Daoy (cell line): ENCODE results near the gene MYOZ3. TPM values are rescaled to one million over a fixed set of nuclear protein-coding genes. Genes with fewer than 3 reads are reported as not detected.
A peak's percentile ranks its signal among the peaks of the same experiment; 100 is the strongest.

Experiments used
- DNase-seq: peaks from one replicate; pipeline ENCODE4 v3.0.0-alpha.2; 2015; ENCODE audit warnings: low read depth
- total RNA-seq: library from RNA; depleted of rRNA; stranded (reverse); fragments of >200 nt; shearing (Covaris generic); gene quantifications from 2 replicates; pipeline ENCODE4 v1.2.3, GENCODE V29; 2014

The MYOZ3 gene
- total RNA-seq, 1 experiment from 2014 or later, result not detected

DNA sequence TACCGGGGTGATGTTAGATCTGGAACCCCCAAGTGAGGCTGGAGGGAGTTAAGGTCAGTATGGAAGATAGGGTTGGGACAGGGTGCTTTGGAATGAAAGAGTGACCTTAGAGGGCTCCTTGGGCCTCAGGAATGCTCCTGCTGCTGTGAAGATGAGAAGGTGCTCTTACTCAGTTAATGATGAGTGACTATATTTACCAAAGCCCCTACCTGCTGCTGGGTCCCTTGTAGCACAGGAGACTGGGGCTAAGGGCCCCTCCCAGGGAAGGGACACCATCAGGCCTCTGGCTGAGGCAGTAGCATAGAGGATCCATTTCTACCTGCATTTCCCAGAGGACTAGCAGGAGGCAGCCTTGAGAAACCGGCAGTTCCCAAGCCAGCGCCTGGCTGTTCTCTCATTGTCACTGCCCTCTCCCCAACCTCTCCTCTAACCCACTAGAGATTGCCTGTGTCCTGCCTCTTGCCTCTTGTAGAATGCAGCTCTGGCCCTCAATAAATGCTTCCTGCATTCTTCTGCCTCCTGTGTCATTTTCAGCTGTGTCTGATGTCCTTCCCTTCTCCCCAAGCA, 2.3 kb upstream of the MYOZ3 start:
- no peak for DNase-seq

DNA sequence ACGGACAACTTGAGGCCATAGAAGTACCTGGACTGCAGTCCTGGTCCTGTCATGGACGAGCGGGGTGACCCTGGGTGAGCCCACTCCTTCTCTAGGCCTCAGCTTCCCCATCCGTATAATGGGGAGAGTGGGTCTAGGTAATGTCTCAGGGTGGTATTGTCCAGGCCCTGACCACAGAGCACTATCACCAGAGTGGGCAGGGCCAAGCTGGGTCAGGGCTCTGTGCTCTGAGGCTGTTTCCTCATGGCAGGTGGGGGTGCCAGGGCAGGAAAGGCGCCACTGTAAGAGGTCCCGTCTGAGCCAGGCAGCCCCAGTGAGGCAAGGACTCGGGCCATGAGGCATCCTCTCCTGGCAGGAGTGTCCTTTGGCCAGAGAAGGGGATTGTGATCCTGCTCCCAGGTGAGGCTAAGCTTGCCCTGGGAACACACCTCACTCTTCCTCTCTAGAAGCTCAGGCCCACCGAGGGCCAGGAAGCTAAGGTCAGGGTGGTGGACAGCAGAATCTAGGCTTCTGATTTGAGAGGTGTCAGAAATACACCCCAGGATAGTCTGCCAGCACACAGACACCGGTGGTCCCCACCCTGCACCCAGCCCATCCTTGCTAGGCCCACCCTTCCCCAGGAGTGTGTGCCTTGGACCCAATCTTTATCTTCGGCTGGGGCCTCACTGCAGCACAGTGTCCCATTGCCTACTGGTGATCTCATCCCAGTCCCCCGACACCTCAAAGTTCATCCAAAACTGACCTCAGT, 1.5 kb upstream of the MYOZ3 start:
- DNase-seq, result no peak

DNA sequence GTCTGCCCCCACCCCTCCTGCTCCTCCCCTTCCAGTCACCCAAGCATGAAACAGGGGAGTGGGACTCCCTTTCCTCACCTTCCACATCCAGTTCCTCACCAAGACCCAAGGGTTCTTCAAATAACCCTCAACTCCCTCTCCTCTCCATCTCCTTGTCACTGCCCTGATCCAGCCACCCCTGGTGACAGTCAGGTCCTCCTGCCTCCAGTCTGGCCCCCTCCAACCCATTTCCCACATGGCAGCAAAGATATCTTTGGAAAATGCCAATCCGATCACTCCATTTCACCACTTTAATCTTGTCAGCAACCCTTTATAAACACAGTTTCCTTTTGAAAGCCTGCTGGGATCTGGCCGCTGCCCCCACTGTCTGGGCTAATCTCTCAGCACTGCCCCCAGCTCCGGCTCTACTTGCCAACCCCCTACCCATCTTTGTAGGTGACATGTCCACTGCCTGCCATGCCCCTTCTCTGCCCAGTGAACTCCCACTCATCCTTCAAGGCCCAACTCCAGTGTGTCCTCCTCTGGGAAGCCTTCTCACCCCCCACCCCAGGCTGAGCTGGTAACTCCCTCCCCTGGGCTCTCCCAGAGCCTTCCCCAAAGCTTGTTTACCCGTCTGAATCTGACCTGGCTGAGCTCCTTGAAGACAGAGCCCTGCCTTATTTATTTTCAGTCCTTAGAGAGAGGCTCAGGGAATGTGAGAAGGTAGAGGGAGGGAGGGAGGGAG, 781 bp upstream of the MYOZ3 start:
- no peak for DNase-seq

DNA sequence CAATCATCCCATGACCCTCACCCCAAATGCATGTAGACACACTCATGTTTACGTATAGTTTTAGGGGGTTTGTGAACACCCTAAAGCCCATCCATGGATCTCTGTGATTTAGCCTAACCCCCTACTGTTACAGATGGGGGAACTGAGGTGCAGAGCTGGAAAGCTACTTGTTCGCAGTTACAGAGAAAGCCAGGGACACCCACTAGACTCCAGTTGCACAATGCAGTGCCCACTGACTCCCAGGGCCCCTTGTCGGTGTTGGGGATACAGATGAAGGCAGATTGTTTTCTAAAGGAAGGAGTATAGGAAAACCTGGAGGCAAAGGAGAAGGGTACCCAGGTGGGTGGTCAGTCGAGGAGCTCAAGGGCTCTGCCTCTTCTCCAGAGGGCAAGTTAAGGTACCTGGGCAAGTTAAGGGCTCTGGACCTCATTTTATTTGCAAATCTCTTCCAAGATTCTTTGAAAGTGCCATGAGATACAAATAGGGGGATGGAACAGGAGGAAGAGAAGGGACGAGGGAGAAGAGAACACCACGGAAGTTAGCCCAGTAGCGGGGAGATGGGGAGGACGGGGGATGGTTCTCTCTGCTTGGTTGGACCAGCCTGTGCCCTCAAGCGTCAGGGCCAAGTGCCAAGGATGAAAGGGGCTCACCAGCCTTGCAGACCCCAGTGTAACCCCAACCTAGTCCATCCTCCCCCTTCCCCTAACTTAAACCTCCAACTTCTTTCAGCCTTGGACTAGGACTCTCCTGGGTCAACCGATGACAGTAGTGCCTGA, 958 bp downstream of the MYOZ3 start:
- no peak for DNase-seq

DNA sequence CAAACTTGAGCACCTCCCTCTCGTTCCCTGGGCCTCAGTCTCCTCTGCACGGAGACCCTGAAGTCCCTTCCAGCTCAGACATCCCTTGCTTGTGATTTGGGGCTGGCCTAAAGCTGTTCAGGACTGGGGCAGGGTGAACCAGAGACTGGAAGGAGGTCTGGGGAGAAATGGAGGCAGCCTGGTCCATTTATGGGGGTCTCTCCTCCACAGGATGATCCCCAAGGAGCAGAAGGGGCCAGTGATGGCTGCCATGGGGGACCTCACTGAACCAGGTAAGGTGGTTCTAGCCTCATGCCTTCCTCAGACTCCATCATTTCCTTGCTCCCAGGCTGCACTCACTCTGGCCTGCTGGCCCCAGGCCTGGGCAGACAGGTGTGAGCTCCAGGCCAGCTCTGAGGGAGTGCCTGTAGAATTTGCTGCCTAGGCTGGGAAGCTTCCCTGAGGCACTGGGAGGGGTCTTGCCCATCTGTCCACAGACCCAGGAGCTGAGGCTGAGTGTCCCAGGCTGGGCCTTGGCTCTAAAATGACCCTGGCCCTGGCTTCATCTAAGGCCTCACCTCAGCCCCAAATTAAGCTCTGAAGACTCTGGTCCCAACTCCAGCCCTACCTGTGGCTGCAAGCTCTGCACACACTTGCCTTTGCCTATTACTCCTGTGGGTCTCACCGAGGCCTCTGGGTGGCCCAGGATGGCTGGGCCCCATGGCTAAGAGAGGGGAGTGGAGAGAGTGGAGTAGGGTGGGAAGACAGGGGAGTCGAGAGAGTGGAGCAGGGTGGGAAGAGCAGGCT, 1.9 kb downstream of the MYOZ3 start:
- DNase-seq, result no peak

DNA sequence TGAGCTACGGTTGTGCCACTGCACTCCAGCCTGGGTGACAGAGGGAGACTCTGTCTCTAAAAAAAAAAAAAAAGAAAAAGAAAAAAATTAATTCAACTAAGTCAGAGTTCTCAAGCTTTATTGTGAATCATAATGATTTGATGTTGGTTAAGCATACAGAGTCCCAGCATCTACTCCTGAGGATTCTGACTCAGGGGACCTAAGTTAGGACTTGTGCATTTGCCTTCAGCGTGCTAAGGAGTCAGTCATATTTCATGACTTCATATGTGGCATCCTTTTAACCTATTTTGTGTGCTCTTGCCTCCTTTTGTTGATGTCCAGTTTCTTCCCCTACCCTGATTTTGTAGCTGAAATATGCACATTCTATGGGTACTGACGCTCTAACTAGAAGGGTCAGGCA, 2.9 kb downstream of the MYOZ3 start:
- DNase-seq, result no peak

DNA sequence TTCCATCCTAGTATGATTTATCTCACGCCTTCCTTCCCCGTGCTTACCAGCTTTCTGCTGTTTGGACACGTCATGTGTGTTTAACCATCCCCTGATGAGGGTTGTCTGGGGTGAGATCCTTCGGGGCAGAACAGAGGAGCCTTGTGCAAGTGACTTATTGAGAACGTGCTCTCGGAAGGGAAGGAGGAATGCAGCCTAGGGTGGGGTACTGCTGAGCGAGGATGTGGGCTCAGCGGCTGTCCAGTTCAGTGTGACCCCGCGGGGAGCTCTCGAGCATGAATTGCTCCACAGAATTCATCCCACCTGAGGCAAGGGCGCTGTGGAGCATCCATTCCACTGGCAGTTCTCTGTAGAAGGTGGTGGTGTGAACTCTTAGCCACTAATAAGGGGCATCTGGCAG, 4.0 kb downstream of the MYOZ3 start:
- DNase-seq, result no peak

DNA sequence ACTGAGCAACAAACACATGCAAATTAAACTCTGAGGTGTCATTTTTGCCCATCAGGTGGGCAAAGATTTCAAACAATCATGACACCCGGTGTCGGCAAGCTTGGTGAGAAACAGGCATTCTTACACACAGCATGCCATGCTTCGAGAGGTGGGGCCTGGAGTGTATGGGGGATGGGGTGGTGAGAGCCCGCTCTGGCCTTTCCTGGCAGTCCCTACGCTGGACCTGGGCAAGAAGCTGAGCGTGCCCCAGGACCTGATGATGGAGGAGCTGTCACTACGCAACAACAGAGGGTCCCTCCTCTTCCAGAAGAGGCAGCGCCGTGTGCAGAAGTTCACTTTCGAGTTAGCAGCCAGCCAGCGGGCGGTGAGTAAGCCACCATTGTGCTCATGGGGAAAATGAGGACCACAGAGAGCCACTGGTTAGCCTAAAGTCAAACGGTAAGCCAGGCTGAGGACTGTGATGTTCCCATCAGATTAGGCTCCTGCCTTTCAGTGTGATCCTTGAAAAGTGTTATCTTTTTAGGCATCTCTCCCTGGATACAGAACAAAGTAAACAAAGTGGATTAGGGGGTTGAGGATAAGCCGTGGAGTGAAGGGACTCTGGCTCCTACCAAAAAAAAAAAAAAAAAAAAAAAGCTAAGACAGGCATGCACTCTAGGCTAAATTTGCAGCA, 9.4 kb downstream of the MYOZ3 start:
- no peak for DNase-seq

DNA sequence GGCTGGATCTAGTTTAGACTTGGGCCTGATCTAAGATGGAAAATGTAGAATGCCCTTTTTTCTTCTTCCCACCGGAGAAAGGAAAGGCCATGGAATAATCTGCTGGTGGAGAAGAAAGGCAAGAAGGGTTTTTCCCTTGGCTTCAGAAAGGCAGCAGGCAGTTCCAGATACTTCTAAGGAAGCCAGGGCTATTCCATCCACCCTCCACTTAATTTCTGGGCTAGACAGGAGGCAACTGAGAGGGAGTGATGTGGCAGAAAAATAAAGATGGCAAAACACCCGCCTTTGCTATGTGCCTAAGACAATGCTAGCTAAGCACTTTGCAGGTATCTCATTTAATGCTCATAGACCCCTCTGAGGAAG, 9.9 kb downstream of the MYOZ3 start:
- no peak for DNase-seq

DNA sequence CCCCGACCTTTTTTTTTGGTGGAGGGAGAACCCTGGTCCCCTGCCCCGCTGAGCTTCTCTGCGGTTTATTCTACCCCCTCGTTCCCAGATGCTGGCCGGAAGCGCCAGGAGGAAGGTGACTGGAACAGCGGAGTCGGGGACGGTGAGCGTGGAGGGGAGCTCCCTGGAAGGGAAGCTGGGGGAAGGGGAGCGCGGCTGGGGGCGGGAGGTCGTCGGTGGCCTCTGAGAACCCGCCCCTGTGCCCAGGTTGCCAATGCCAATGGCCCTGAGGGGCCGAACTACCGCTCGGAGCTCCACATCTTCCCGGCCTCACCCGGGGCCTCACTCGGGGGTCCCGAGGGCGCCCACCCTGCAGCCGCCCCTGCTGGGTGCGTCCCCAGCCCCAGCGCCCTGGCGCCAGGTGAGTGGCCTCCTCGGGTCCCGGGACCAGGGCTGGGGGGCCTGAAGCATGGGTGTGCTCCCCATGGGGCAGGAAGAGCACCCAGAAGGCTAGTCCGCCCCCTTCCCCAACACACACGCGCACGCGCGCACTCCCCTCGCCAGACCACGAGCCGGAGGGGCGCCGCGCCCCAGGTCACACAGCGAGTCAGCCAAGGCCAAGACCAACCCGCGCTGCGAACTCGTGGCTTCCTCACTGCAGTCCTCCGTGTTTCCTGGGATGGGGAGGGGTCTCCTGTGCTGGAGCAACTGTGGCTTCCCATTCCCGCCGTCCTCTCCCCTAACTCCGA, 10.6 kb downstream of the MYOZ3 start:
- no peak for DNase-seq

DNA sequence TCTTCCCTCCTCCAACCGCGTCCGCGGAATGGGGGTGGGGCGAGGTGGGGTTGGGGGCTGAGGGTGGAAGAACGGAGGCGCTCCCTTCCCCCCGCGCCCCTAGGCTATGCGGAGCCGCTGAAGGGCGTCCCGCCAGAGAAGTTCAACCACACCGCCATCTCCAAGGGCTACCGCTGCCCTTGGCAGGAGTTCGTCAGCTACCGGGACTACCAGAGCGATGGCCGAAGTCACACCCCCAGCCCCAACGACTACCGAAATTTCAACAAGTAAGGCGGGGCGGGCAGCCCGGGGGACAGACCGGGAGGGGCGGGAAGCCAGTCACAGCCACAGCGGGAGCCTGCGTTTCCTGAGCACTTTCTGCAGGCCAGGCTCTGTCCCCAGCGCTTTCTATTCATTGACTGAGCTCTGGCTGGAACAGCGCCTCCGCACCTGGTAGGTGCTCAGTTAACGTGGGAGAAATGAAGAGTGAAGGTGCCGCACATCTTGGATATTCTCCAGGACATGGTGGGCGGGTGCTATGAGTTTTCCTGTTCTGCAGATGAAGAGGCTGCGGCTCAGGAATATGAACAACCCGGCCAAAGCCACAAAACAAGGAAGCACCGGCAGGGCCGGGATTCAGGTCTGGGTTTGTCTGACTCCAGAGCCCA, 11.3 kb downstream of the MYOZ3 start:
- DNase-seq, result peak; percentile 50

DNA sequence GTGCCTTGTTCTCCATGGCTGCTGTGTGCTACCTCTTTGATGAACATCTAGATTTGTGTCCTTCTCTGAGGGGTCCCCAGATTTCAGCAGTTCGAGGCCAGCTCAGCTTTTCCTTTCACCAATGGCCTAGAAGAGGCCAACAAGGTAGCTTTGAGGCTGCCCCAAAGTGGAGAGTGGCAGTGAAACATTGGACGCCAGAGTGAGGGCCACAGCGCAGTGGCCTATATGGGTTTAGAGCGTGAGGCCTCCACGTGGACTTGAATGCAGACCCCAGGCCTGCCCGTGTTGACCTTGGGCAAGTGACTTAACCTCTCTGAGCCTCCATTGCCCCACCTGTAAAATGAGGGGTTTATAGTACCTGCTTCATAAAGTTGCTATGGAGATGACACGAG, 11.8 kb downstream of the MYOZ3 start:
- no peak for DNase-seq

DNA sequence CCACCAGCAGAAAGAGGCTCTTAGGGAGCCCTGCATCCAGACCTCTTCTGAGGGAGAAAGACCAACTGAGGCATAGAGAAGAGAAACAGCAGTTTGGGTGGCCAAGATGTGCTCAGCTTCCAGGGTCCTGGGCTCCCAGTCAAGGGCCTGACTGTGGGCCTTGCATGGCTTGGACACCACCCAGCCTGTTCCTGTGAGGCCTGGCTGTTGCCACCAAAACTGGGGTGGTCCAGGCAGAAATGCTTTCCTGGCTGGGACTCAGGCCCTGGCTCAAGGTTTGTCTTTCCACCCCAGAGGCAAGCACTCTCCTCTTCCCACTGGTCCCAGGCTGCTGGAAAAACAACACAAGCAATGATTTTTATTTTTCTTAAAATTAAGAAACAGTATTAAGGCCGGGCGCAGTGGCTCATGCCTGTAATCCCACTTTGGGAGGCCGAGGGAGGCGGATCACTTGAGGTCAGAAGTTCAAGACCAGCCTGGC, 13.3 kb downstream of the MYOZ3 start:
- DNase-seq, result no peak

DNA sequence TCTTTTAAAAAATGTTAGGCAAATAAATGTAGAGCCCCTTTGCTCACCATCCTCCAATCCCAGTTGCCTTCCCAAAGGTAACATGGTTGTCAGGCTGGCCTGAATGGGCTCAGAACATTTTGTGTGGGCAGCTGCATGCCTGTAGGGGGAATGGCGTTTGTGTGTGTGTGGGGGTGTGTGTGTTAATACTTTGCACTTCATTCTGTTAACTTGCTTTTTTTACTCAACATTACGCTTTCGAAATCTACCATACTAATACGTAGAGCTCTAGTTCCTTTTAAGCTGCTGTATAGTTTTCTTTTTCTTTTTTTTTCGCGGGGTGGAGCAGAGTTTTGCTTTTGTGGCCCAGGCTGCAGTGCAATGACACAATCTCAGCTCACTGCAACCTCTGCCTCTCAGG, 14.0 kb downstream of the MYOZ3 start:
- DNase-seq, result no peak

DNA sequence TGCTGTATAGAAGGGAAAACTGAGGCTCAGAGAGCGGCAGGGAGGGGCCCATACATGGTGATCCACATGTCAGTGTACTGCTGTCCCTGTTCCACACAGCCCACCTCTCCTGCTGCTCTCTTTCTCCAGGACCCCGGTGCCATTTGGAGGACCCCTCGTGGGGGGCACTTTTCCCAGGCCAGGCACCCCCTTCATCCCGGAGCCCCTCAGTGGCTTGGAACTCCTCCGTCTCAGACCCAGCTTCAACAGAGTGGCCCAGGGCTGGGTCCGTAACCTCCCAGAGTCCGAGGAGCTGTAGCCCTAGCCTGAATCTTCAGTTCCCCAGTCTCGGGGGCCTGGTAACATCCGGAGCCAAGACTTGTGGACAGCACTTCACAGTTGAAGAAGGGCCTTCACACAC, 15.5 kb downstream of the MYOZ3 start:
- DNase-seq, result no peak

DNA sequence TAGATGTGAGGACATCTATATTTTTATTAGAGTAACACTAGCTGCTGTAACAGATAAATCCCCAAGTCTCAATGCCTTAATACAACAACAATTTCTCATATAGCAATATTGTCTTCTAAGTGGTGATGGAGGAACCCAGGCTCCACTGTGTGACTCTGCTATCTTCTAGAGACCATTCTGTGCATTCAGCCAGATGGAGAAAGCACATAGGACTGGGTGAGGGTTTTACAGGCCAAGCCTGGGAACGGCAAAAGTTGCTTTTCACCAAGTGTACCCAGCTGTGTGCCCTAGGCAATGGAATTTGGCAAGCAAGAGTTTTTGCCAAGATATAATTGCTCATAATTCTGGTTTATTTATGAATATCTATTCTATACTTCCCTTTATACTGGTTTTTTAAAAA, 28.1 kb downstream of the MYOZ3 start:
- no peak for DNase-seq

DNA sequence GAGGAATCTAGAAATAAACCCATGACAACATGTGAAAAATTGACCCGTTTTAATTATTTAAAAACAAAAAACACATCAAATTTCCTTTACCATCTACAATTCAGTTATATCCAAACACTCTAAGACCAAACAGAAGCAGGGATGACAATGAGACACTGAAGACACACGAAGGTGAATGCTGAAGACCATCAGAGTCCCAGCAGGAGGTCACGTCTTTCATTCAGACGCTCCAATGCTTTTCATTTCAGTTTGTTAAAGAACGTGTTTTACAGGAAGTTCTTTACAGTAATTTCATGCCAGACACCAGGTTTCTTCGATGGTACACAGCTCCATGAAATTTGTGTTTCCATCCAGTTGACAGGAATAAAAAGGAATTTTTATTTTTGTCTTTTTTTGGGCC, 29.7 kb downstream of the MYOZ3 start:
- no peak for DNase-seq

DNA sequence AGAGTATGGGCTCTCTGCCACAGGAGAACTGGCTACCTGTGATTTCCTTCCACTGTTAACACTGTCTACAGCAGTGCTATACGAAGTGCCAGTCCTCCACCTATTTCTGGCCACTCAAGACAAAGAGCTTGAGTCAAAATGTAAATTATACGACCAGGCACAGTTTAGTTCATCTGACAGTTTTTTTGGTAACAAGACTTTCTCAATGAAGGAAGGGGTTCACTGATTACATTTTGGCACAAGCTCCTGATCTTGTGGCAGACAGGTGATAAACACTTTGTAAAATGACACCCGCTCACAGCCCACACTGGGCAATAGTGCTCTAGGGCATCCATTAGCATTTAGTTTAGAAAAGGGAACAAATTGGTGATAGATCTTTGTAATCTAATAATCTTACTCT, 31.2 kb downstream of the MYOZ3 start:
- DNase-seq, result no peak

DNA sequence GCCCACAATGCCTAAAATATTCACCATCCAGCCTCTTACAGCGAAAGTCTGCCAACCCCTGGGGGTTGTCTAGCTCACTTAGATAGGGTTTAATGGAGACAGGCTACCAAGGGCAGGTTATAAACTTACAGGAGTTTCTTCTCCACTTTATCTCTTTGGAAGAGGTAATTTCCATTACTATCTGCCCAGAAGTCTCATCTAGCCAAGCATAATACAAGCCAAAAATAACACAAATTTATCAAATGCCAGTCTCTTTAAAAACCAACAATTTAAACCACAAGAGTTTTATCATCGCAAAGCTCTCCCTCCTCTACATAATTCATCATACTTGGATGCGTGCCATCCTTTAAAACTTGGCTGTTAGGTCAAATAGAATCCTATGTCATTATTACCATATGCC, 33.6 kb downstream of the MYOZ3 start:
- peak; percentile 67 for DNase-seq

DNA sequence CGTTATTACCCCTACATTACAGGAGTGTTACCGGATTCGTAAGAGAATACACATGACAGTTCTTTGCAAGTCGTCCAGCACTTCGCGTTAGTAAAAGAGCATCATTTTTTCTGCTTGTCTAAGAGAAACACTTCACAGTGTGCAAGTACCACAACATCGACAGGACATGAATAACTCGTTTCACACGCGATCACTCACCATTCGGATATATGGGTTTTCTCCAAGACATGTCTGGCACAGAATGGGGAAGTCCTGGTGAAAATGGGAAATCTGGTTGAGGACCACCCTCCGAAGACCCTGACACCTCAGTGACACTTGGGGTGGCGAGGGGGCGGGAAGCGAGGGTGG, 39.2 kb downstream of the MYOZ3 start:
- no peak for DNase-seq
